ENCODE results near the gene SDCCAG8.

GRCh38 chr1:243487036-243487648 lies 231.3 kb downstream of the SDCCAG8 start:
- TF ChIP-seq CTCF (IDR thresholded peaks at IDR 0.05), result no peak
- no peak for TF ChIP-seq POLR2A (IDR thresholded peaks at IDR 0.05)

Measured in body of pancreas (tissue), 4 donors.